HepG2 (cell line): ENCODE results near the gene COX4I2. TPM values are rescaled to one million over a fixed set of nuclear protein-coding genes. Genes with fewer than 3 reads are reported as not detected.

Source experiments
- ISL2 ChIP-seq: sonication (generic); formaldehyde crosslinking; IDR thresholded peaks from 2 replicates; pipeline ENCODE4 v1.5.0; 2020; ENCODE audit warnings: missing genetic modification reagents
- NR1H2 ChIP-seq: sonication (generic); formaldehyde crosslinking; IDR thresholded peaks from 2 replicates; pipeline ENCODE4 v1.8.1; 2022; ENCODE audit warnings: low read depth, missing genetic modification reagents, borderline replicate concordance
- NR2C2 ChIP-seq: sonication (generic); formaldehyde crosslinking; IDR thresholded peaks from 2 replicates; pipeline ENCODE4 v1.4.0; 2020; ENCODE audit warnings: missing genetic modification reagents, mild to moderate bottlenecking, moderate library complexity, borderline replicate concordance
- SMARCE1 ChIP-seq: fragments of 450-650 bp; IDR thresholded peaks from 2 replicates; pipeline ENCODE4 v1.6.1; 2017; ENCODE audit warnings: borderline replicate concordance
- STAT5B ChIP-seq: sonication (generic); formaldehyde crosslinking; IDR thresholded peaks from 2 replicates; pipeline ENCODE4 v1.4.0; 2020; ENCODE audit warnings: missing genetic modification reagents
- ZNF441 ChIP-seq: sonication (generic); formaldehyde crosslinking; IDR thresholded peaks from 2 replicates; pipeline ENCODE4 v1.7.0; 2021; ENCODE audit warnings: missing genetic modification reagents, borderline replicate concordance
- ZNF749 ChIP-seq: sonication (generic); formaldehyde crosslinking; IDR thresholded peaks from 2 replicates; pipeline ENCODE4 v1.8.0; 2022; ENCODE audit warnings: mild to moderate bottlenecking, missing genetic modification reagents, moderate library complexity, borderline replicate concordance
- polyA plus RNA-seq, 8 experiments: library from polyadenylated mRNA; depleted of rRNA in 3 of 8; stranded (reverse) in 7 of 8; unstranded in 1 of 8; fragments of >200 nt; fragmentation: Illumina TruSeq in 4 of 8; extraction: Trizol in 4 of 8; gene quantifications; 2 replicates each; pipeline versions ENCODE4 v1.2.1 to v1.2.3, GENCODE V29; 2011 to 2016; ENCODE audit warnings: low read depth in 4 of 8, missing spikeins in 1 of 8, mixed read lengths in 1 of 8; ENCODE audit not compliant: insufficient read depth in 1 of 8
- total RNA-seq, 5 experiments: library from RNA; depleted of rRNA; stranded (reverse); fragments of >200 nt; fragmentation: Illumina TruSeq; extraction: Trizol; gene quantifications; 2 replicates each; pipeline ENCODE4 v1.2.3, GENCODE V29; 2016; ENCODE audit warnings: low read depth in 1 of 5
- TF ChIP-seq, protein P1 (sequence below): sonication (generic); formaldehyde crosslinking; IDR thresholded peaks from 2 replicates; pipeline ENCODE4 v1.5.0; 2020; ENCODE audit warnings: mild to moderate bottlenecking, missing genetic modification reagents
- TF ChIP-seq, protein P2 (sequence below): fragments of 450-650 bp; IDR thresholded peaks from 2 replicates; pipeline ENCODE4 v1.6.1; 2017; ENCODE audit warnings: mild to moderate bottlenecking
- TF ChIP-seq, protein P3 (sequence below): sonication (generic); formaldehyde crosslinking; IDR thresholded peaks from 2 replicates; pipeline ENCODE4 v1.5.0; 2020; ENCODE audit warnings: missing genetic modification reagents
- TF ChIP-seq, protein P4 (sequence below): sonication (generic); formaldehyde crosslinking; IDR thresholded peaks from 2 replicates; pipeline ENCODE4 v1.5.1; 2020; ENCODE audit warnings: missing genetic modification reagents, mild to moderate bottlenecking, borderline replicate concordance
- TF ChIP-seq, protein P5 (sequence below): sonication (generic); formaldehyde crosslinking; IDR thresholded peaks from 2 replicates; pipeline ENCODE4 v1.5.1; 2020; ENCODE audit warnings: mild to moderate bottlenecking, moderate library complexity, missing genetic modification reagents
- TF ChIP-seq, protein P6 (sequence below): IDR thresholded peaks from 2 replicates; pipeline ENCODE4 v1.6.1; 2016; ENCODE audit warnings: low read depth, missing genetic modification reagents, missing compliant biosample characterization

The COX4I2 gene
- total and polyA plus RNA-seq, 2 of the 13 experiments (the other 11 are each of a cell fraction or from before 2014, with no cell fraction given): 1.1 TPM; not detected in 1

DNA sequence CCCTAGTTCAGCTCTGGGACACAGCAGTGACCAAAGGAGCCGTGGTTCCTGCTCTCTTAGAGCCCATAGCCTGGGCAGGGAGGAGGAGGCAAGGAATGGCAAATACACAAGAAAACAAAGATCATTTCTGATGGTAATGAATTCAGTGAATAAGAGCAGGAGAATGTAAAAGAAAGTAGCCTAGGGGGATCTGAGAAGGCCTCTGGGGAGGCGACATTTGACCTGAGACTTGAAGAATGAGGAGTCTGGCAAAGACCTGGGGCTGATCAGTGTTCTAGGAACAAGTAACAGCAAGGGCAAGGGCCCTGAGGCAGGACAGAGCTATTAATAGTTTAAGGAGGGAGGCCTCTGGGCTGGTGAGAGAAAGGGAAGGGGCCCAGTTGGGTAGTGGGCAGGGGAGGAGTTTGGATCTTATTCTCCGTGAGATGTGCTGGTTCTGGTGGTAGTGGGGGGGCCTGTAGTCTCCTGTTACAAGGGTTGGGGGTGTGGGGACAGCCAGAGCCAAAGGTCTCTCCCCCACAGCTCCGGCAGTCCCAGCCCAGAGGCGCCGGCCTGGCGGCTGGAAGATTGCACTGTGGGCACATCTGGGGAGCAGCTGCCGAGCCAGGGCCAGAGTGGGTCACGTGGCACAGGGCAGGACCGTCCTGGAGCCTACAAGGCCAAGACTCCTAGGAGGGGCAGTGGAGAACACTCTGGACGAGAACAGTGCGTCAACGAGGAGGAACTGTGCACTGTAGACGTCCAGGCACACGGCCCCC, 41.9 kb upstream of the COX4I2 start (continued):
- TF ChIP-seq, protein P1, sequence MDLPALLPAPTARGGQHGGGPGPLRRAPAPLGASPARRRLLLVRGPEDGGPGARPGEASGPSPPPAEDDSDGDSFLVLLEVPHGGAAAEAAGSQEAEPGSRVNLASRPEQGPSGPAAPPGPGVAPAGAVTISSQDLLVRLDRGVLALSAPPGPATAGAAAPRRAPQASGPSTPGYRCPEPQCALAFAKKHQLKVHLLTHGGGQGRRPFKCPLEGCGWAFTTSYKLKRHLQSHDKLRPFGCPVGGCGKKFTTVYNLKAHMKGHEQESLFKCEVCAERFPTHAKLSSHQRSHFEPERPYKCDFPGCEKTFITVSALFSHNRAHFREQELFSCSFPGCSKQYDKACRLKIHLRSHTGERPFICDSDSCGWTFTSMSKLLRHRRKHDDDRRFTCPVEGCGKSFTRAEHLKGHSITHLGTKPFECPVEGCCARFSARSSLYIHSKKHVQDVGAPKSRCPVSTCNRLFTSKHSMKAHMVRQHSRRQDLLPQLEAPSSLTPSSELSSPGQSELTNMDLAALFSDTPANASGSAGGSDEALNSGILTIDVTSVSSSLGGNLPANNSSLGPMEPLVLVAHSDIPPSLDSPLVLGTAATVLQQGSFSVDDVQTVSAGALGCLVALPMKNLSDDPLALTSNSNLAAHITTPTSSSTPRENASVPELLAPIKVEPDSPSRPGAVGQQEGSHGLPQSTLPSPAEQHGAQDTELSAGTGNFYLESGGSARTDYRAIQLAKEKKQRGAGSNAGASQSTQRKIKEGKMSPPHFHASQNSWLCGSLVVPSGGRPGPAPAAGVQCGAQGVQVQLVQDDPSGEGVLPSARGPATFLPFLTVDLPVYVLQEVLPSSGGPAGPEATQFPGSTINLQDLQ (CRISPR knock-in tag): no peak
- TF ChIP-seq ZNF441 (CRISPR knock-in tag) (no peak), NR2C2 (CRISPR knock-in tag) (peak; percentile 46; the same call in 1 of the 2 replicates), ISL2 (CRISPR knock-in tag) (peak; percentile 75), NR1H2 (CRISPR knock-in tag) (no peak), ZNF749 (CRISPR knock-in tag) (0 out of 2 replicates have a peak, but pooled peaks have one; percentile 52), SMARCE1 (no peak), STAT5B (CRISPR knock-in tag) (no peak)
- TF ChIP-seq, protein P2, sequence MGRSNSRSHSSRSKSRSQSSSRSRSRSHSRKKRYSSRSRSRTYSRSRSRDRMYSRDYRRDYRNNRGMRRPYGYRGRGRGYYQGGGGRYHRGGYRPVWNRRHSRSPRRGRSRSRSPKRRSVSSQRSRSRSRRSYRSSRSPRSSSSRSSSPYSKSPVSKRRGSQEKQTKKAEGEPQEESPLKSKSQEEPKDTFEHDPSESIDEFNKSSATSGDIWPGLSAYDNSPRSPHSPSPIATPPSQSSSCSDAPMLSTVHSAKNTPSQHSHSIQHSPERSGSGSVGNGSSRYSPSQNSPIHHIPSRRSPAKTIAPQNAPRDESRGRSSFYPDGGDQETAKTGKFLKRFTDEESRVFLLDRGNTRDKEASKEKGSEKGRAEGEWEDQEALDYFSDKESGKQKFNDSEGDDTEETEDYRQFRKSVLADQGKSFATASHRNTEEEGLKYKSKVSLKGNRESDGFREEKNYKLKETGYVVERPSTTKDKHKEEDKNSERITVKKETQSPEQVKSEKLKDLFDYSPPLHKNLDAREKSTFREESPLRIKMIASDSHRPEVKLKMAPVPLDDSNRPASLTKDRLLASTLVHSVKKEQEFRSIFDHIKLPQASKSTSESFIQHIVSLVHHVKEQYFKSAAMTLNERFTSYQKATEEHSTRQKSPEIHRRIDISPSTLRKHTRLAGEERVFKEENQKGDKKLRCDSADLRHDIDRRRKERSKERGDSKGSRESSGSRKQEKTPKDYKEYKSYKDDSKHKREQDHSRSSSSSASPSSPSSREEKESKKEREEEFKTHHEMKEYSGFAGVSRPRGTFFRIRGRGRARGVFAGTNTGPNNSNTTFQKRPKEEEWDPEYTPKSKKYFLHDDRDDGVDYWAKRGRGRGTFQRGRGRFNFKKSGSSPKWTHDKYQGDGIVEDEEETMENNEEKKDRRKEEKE: no peak
- TF ChIP-seq, protein P3, sequence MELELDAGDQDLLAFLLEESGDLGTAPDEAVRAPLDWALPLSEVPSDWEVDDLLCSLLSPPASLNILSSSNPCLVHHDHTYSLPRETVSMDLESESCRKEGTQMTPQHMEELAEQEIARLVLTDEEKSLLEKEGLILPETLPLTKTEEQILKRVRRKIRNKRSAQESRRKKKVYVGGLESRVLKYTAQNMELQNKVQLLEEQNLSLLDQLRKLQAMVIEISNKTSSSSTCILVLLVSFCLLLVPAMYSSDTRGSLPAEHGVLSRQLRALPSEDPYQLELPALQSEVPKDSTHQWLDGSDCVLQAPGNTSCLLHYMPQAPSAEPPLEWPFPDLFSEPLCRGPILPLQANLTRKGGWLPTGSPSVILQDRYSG (CRISPR knock-in tag): no peak
- TF ChIP-seq, protein P4, sequence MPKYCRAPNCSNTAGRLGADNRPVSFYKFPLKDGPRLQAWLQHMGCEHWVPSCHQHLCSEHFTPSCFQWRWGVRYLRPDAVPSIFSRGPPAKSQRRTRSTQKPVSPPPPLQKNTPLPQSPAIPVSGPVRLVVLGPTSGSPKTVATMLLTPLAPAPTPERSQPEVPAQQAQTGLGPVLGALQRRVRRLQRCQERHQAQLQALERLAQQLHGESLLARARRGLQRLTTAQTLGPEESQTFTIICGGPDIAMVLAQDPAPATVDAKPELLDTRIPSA: no peak
- TF ChIP-seq, protein P5, sequence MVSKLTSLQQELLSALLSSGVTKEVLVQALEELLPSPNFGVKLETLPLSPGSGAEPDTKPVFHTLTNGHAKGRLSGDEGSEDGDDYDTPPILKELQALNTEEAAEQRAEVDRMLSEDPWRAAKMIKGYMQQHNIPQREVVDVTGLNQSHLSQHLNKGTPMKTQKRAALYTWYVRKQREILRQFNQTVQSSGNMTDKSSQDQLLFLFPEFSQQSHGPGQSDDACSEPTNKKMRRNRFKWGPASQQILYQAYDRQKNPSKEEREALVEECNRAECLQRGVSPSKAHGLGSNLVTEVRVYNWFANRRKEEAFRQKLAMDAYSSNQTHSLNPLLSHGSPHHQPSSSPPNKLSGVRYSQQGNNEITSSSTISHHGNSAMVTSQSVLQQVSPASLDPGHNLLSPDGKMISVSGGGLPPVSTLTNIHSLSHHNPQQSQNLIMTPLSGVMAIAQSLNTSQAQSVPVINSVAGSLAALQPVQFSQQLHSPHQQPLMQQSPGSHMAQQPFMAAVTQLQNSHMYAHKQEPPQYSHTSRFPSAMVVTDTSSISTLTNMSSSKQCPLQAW (CRISPR knock-in tag): peak; percentile 3; the same call in 1 of the 2 replicates
- TF ChIP-seq, protein P6, sequence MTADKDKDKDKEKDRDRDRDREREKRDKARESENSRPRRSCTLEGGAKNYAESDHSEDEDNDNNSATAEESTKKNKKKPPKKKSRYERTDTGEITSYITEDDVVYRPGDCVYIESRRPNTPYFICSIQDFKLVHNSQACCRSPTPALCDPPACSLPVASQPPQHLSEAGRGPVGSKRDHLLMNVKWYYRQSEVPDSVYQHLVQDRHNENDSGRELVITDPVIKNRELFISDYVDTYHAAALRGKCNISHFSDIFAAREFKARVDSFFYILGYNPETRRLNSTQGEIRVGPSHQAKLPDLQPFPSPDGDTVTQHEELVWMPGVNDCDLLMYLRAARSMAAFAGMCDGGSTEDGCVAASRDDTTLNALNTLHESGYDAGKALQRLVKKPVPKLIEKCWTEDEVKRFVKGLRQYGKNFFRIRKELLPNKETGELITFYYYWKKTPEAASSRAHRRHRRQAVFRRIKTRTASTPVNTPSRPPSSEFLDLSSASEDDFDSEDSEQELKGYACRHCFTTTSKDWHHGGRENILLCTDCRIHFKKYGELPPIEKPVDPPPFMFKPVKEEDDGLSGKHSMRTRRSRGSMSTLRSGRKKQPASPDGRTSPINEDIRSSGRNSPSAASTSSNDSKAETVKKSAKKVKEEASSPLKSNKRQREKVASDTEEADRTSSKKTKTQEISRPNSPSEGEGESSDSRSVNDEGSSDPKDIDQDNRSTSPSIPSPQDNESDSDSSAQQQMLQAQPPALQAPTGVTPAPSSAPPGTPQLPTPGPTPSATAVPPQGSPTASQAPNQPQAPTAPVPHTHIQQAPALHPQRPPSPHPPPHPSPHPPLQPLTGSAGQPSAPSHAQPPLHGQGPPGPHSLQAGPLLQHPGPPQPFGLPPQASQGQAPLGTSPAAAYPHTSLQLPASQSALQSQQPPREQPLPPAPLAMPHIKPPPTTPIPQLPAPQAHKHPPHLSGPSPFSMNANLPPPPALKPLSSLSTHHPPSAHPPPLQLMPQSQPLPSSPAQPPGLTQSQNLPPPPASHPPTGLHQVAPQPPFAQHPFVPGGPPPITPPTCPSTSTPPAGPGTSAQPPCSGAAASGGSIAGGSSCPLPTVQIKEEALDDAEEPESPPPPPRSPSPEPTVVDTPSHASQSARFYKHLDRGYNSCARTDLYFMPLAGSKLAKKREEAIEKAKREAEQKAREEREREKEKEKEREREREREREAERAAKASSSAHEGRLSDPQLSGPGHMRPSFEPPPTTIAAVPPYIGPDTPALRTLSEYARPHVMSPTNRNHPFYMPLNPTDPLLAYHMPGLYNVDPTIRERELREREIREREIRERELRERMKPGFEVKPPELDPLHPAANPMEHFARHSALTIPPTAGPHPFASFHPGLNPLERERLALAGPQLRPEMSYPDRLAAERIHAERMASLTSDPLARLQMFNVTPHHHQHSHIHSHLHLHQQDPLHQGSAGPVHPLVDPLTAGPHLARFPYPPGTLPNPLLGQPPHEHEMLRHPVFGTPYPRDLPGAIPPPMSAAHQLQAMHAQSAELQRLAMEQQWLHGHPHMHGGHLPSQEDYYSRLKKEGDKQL (CRISPR knock-in tag): no peak
